Measurements from ENCODE around the gene F11R.
"Not testable (repeated sequence)": the region's sequence is repeated elsewhere in the genome, so short reads cannot be mapped to it uniquely, and the experiment has no call there.

Gene F11R

GRCh38 chr1:161020509-161021164, at the start of gene F11R:
Gene F11R, minus strand, starts transcription at chr1:161021152. Its CDS starts 79 bp downstream, at chr1:161021073.
- peak in 1 of 2 donors; percentile 30 for DNase-seq

DNA sequence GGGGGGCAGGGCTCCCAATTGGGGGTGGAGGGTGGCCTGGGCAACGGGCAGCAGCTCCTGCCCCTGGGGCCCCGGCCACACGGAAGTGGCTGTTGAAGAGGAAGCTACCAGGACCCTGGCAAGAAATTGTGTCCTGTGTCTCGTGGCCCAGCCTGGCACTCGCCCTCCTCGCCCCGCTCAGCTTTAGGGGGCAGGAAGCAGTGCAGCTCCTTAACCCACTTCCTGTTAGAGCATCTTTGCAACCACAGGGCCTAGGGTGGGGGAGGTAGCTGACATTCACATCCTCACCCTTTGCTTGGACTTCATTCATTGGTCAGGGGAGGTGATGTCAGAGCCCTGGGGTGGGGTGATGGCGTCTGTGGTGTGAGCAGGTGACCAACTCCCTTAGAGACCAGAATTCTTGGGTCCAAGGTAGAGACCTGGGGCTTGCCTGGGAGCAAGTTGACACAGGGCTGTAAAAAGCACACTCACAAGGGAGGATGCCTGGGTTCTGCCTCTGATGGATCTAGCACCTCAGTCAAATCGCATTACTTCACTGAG, 48.8 kb upstream of the F11R start, which contains the start of gene ARHGAP30:
ARHGAP30 (minus strand) TSS at position 161 of the 540 bp plus-strand sequence. CDS start 267 bp downstream, outside the sequence.
- peak; percentile 93 to 94 for DNase-seq

GRCh38 chr1:161069241-161069640, 48.3 kb upstream of the F11R start:
- DNase-seq: peak in 1 of 2 donors; percentile 30

DNA sequence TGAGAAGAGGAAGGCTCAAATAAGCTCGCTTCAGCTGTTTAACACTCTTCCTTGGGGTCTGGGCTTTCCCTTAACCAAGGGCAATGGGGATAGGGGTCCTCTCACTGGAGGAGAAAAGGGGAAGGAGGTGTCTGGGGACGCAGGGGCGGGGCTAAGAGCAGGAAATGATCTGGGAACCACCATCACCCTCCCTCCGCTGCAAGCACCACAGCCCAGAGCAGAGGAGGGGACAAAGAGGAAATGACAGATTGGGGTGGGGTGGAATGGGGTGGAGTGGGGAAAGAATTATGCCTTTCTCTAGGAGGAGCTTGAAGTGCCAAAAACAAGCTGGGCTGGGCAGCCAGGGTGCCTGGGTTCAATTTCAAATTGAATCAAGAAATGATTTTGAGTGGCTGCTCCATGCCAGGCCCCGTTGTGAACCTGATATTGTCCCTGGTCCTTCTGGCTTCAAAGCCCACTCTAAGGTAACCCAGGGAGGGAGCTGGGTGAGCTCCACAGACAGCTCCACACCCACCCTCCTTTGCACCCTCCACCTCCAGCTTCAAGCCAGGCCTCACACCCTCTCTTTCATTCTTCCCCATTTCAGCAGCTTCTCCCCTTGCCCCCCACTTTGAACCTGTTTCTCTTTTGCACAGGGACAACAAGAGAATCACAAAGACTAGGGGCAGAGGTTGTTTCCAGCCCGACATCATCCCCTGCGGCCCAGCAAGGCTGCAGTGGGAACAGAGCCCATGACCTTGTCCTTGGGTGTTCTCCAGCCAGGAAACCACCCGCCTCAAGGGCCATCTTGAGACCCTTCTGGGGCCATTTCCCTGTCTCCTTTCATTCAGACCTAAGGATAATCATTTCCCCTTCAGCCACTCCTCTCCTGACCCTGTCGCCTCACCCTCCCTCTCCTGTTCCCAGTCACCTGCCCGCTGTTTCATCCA, 47.6 kb upstream of the F11R start:
- peak; percentile 92 to 93 for DNase-seq

DNA sequence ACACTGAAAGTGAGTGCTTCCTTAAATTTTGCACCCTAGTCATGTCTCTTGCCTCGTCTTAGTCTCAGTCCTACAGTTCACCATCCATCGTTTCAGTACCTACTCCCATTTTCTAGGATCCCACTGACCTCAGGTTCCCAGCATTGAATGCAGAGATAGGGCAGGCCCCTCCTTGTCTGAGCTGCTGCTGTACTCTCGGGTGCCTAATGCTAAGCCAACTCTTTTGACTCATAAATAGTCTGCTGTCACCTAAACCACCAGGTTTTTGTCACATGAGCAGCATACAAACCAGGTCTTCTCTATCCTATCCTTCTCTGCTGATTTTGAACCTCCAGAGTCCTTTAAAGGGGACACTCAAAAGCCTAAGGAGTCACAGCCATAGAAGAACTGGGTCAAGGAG, 45.7 kb upstream of the F11R start:
- DNase-seq: peak in 1 of 2 donors; percentile 23

DNA sequence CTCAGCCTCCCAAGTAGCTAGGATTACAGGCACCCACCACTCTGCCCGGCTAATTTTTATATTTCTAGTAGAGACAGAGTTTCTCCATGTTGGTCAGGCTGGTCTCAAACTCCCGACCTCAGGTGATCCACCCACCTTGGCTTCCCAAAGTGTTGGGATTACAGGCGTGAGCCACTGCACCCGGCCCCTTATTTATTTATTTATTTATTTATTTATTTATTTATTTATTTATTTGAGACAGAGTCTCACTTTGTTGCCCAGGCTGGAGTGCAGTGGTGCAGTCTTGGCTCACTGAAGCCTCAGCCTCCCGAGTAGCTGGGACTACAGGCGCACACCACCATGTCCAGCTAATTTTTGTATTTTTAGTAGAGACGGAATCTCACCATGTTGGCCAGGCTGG, 44.7 kb upstream of the F11R start:
- DNase-seq: not testable (repeated sequence)

- DNase-seq: peak in 1 of 2 donors; percentile 32
Measured at GRCh38 chr1:161063936-161064335, 43.0 kb upstream of the F11R start.

GRCh38 chr1:161061419-161061818, 40.5 kb upstream of the F11R start:
- DNase-seq: no peak

- no peak for DNase-seq
Measured at GRCh38 chr1:161059293-161059692, 38.3 kb upstream of the F11R start.

DNA sequence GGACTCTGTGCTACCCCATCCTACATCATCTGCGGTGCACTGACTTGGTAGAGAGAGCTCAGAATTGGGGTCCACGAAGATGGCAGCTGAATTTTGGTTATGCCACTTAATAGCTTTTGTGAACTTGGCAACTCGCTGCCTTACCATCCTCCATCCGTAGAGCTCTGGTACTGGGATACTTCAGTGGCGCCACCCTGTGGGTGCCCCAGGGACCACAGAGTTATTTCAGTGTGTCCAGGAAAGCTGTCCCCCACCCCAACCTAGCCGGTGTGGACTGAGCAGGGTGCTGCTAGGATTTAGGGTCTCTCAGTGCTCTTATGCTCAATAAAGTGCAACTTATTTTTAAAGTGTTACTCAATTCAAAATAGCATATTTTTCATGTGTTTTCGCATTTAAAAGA, 33.9 kb upstream of the F11R start:
- DNase-seq: no peak

- no peak for DNase-seq
Measured at GRCh38 chr1:161054232-161054631, 33.3 kb upstream of the F11R start.

GRCh38 chr1:161052899-161053298, 31.9 kb upstream of the F11R start:
- no peak for DNase-seq

- no peak for DNase-seq
Measured at GRCh38 chr1:161051219-161051618, 30.3 kb upstream of the F11R start.

- no peak for DNase-seq
Measured at GRCh38 chr1:161048949-161049722, 28.2 kb upstream of the F11R start.

- DNase-seq: no peak
Measured at GRCh38 chr1:161047436-161048420, 26.8 kb upstream of the F11R start.

DNA sequence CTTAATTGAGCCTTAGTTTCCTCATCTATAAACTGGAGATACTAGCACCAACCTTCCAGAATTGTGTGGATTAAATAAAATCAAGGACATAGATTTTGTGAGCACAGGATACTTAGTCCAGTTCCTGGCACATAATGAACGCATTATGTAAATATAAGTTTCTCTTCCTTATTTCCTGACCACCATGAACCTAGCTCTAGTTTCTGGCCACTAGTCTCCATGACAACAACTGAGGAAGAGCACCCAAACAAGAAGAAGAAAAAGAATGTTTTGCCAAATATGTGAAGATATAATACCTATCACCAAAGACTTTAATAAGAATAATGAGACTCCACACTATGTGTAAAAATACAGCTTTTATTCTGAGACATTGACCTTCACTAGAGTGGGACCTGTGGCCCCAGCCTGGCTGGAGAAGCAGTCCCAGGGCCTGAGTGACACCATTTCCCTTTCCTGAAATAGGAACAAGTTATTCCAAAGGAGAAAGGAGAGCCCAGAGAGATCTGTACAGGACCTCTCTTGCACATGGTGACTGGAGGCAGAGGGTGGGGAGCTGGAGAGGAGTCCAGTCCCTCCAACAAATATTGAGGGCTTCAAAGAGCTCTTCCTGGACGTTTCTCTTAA, 25.8 kb upstream of the F11R start:
- peak; percentile 47 to 48 for DNase-seq

DNA sequence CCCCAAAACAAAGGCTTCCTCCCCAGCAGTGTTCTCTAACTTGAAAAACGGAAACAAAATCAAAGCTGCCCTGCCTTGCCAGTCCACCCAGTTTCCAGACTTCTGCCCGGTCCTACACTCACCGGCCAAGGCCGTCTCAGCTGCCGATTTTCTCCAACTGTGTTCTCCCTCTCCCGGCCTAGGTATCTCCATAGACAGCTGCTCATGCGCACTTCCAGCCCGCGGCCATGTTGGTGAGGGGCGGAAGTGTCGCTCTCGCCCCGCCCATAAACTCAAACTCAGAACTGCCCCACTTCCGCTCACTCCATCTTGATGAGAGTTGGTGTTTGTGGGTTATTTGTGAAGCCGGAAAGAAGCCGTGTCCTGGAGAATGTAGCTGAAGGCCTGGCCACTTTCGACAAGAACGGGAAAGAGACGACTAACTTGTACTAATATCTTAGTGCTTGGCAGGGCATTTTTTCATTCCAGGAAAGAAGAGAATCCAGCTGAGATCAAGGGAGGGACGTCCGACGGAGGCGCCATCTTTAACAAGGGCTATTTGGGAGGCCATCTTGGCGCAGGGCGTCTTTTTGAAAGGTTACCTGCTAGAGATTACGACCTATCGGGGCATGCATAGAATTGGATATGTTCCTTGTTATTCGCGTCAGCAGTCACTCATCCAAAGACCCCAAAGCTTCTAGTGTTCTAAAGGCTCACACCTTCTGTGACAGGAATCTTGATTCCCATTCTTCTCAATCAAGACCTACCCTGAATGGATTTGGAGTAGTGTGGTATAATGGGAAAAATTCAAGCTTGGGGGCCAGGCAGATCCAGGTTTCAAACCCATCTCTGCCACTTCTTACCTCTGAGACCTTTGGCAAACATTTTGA, 25.0 kb upstream of the F11R start, which contains the start of gene USF1:
USF1 (minus strand) TSS at position 242 of the 869 bp plus-strand sequence. CDS start 2,702 bp downstream, outside the sequence.
- peak; percentile 94 to 96 for DNase-seq

GRCh38 chr1:161044908-161045735, 24.2 kb upstream of the F11R start:
- DNase-seq: peak; percentile 79 to 83

GRCh38 chr1:161044535-161044907, 23.6 kb upstream of the F11R start:
- peak in 1 of 2 donors; percentile 65 for DNase-seq

Data from CD4-positive, alpha-beta T cell treated with Interferon alpha-2 for 1 hour (primary cell).